Dermis microvascular lymphatic vessel endothelial cell (primary cell): Measurements from ENCODE around the gene CSAD. TPM values are rescaled to one million over a fixed set of nuclear protein-coding genes. Genes with fewer than 3 reads are reported as not detected.
A peak's percentile ranks its signal among the peaks of the same experiment; 100 is the strongest.
"Not testable (repeated sequence)": the region's sequence is repeated elsewhere in the genome, so short reads cannot be mapped to it uniquely, and the experiment has no call there.

Experiments
- DNase-seq, 2 donors: peaks; one replicate each; pipeline versions ENCODE4 v3.0.0 to v3.0.0-alpha.2; 2010; ENCODE audit warnings: low read depth in 2 of 2
- total RNA-seq: library from RNA; depleted of rRNA; stranded (reverse); fragments of >200 nt; gene quantifications from 2 replicates; pipeline ENCODE4 v1.2.1, GENCODE V29; 2014

Gene CSAD
- total RNA-seq, 1 donor from 2014 or later, result 2.6 TPM

DNA sequence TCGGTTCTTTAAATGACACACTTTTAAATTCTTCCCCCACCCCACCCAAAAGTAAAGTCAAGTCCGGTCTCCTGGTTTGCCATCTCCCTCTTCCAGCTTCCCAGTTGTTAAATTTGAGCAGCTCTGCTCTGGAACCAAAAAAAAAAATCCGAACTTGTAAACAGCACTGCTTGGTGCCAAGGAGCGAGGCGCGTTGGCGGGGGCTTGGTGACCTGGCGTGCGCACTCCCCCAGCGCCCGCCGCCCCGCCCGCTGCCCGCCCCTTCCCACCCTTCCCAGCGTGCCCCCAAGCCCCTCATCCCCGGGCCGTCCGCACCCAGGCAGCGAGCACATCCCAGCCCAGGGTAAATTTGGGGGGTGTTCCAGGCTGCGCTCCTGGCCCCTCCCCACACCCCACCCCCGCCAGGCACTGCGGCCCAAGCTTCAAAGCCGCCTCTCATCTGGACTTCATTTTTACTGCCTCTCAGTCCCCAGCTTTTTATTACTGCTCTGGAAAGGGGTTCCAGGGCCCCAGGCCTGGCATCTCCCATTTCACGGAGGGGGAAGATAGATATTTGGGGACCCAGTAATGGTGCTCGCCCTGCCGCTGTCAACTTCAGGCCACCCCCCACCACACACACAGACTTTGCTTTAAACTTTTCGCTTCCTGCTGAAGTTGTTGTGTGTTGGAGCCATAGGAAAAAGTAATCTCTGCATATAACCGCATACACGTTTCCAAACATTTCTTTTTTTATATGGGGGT is 38.0 kb upstream of the CSAD start:
- DNase-seq, result no peak

DNA sequence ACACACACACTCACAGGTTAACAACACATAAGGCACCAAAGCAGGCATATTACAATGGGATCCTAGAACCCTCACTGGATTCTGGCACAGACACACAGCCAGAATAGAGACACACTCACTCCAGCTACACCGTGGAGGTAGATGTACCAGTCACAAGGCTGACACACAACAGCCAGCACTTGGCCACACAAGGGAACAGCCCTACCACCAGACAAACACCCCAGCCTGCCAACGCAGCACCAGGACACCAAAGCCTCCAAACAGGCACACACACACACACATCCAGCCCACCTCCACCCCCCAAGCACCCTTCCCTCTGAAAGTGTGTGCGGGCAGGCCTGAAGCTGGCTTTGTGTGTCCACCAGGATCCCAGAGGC is 37.2 kb upstream of the CSAD start:
- DNase-seq, result no peak

DNA sequence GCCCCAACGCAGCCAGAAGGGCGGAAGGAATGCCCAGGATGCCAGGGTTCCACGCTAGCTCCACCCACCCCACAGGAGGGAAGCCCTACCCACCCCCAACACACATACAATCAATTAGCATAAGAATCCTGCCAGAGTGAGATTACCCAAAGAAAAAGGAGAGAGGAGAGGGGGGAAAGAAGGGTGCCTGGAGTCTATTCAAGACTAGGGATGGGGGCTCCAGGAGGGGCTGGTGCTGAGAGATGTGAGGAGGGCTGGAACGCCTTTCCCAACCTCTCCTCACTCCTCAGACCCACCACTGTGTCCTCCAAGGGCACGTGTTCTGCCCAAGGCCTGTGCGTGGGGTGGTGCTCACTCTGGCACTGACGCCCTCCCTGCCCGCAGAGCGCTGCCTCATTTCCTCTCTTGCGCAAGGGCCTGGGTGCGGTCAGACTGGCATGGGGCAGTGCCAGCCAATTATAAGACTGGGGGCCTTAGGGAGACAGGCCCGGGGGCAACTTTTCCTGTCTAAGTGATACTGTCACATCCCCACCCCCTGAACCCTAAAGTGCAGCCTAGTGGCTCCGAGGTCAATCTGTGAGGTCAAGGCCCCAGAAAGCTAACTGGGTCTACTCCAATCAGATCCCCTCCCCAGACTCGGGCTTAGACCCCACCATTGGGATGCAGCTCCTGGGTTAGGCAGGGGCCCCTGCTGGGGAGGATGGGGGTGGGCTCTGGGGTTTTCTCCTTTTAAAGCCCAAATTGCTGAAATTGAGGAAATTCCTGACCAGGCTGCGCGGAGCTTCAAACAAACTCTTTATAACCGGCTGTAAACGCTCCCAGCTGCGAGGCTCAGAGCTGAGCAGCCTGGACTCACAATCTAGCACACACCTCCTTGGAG is 36.6 kb upstream of the CSAD start:
- DNase-seq, result no peak

DNA sequence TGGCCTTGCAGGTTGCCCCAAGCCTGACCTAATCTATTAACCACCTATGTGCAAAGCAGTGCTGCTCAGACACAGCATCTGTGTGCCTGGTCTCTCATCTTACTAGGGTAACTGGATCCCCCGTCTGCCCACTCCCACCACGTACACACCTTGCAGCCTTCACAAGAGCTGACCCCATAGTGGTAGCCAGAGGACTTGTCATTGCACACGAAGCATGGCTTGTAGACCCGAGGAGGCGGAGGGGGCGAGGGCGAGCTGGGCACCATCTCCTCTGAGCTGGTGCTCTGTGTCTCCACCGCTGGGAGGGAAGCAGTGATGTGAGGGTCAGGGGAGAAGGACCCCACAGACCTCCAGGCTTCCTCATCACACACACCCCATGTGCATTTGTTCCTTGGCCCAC is 34.8 kb upstream of the CSAD start:
- DNase-seq, result no peak

GRCh38 chr12:53214687-53215455 is 34.1 kb upstream of the CSAD start:
- DNase-seq, result peak; percentile 51 to 75

DNA sequence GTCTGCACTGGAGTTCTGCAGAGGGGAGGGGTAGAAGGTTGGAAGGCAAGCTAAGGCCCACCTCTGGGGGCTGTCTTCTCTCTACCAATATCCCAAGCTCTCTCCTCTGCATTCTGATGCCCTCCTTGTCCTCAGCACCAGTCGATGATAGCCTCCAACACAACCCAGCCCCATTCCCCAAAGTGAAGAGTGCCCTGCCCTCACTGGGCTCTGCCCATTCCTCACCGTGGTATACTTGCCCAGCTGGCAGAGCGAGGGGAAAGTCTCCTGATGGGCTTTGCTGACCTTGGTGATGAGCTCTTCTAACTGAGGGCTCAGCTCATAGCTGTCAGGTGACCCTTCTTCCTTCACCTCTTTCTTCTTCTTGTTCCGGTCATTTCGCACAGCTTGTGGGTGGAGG is 33.5 kb upstream of the CSAD start:
- DNase-seq, result no peak

DNA sequence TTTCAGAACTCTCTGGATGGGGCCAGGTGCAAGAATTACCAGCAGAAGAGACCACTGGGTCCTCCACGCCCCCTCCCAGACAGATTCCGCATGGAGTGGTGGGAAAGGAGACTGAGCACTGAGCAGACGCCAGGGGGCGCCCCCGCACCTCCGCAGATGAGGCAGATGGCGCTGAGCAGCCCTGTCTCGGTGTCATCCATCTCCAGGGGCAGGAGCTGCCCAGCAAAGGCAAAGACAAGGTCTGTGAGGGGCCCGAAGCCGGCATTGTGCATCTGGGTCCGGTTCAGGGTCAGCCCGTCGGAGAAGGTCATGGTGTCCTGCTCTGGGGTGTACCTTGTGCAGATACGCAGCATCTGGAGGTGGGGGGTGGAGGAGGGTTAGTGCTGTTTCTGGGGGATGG is 32.6 kb upstream of the CSAD start:
- DNase-seq, result peak; percentile 48 to 80

DNA sequence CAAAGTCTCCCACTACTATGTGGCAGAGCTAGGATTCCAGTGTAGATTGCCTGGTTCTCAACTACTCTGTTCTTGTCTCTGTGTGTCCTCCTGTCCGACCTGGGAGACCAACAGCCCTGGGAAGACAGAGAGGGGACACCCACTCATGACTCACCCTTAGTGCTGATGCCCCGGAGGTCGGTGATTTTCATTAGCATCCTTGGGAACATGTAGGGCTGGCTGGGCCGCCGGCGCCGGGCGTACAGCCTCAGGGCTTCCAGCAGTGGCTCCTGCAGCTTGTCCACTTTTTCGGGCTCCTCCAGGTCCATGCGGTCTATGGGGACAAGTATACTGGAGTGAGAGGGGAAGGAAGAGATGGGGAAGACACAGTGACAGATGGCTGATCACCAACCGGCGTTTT is 32.2 kb upstream of the CSAD start:
- no peak for DNase-seq

- no peak for DNase-seq
Observed at GRCh38 chr12:53211476-53212381, 31.0 kb upstream of the CSAD start.

DNA sequence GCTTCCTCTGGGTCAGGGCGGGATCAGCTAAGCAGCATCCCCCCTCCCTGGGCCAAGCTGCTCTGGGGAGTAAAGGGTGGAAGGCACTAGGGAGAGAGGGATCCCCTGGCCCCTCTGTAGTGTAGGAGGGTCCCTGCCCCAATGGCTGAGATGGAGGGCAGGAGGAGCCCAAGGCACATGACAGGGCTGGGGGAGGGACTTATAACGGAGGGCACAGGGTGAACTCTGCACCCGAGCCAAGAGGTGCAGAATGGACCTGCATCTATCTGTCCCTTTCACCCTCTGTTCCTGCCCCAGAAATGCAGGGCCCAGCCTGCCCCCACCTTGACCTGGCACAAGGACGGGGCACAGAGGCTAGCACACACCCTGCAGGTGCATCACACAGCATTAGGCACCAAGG is 30.1 kb upstream of the CSAD start:
- no peak for DNase-seq

DNA sequence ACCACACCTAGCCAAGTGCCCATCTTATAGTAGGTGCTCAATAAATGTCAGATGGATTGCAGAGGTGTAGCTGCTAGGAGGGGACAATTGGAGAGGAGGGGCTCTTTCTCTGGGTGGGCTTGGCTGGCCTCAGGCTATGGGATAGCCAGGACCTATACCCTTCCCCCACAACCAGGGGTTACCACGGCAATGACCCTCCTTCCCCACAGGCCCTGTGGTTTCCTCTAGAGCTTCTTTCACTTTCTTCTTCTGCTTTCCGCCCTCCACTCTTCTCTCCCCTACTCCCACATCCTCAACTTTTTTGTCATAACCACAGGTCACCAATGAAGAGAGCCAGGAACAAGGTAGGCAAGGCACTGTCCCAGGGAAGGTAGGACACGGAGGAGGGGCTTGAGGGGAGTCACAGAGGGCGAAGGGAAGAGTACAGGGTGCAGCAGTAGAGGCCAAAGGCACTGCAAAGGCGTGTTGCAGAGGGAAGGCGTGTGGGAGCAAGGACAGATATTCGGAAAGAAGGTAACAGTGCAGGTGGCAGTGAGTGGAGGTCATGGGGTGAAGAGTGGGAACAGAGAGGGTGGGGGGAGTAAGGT is 28.2 kb upstream of the CSAD start:
- no peak for DNase-seq

DNA sequence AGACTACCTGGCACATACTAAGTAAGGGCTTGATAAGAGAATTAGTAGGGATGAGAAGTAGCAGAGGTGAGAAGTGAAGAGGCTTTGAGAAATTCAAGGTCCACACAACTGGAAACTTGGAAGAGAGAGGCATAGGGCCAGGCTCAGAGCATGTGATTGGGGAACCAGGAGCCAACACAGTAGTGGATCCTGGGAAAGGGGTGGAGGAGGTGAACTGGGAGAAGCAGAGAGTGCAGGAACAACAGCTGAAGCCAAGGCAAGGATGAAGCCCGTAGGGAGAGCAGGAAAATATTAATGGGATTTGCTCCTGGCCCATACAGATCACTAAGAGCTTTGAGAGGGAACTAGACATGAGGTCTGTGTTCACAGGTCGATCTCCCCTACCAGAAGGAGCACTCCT is 27.7 kb upstream of the CSAD start:
- no peak for DNase-seq

DNA sequence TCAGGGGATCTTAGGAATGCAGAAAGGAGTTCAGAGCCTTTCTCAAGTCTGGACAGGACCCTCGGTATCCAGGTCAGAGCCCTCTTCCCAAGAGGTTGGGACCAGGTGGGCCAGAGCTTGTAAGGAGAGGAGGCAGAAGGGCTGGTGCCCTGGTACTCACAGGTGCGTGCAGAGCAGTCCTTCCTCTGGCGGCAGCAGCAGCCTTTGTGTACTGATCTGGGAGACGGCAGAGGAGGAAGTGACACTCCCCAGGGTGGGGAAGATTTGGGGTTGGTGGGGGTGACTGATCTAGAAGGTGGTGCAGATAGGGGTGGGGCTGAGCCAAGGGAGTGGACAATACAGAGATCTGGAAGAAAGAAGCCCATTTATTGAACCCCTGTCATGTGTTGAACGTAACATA is 26.3 kb upstream of the CSAD start, which contains the start of gene ITGB7:
Gene ITGB7, minus strand, starts transcription at position 210 of the 400 bp plus-strand sequence. CDS start 6,808 bp downstream, outside the sequence.
- no peak for DNase-seq

- DNase-seq, result no peak
Observed at GRCh38 chr12:53205747-53206419, 25.2 kb upstream of the CSAD start.

GRCh38 chr12:53204351-53204750 is 23.6 kb upstream of the CSAD start:
- no peak for DNase-seq

DNA sequence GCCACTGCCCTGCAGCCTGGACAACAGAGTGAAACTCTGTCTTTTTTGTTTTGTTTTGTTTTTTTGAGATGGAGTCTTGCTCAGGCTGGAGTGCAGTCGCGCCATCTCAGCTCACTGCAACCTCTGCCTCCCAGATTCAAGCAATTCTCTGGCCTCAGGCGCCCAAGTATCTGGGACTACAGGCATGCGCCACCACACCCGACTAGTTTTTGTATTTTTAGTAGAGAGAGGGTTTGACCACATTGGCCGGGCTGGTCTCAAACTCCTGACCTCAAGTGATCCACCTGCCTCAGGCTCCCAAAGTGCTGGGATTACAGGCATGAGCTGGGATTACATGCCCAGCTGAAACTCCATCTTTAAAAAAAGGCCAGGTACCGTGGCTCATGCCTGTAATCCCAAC is 21.6 kb upstream of the CSAD start:
- not testable (repeated sequence) for DNase-seq

- no peak for DNase-seq
Observed at GRCh38 chr12:53201639-53202038, 20.9 kb upstream of the CSAD start.

DNA sequence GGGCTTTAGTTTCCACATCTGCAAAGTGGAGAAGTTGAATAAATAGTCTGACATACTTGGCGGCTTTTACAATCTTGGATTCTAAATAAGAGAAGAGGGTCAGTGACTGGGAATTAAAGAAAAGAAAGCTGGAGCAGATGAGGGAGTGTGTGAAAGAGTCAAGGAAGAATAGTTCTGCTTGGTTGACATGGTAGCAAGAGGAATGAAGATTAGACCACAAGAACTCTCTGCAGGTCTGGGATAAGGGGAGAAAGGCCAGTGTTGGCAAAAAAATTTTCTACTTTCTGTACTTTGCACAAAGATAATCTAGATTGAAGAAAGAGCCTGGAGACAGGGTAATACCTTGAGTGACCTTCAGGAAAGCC is 20.4 kb upstream of the CSAD start:
- no peak for DNase-seq

- DNase-seq, result no peak
Observed at GRCh38 chr12:53200458-53201176, 19.9 kb upstream of the CSAD start.

DNA sequence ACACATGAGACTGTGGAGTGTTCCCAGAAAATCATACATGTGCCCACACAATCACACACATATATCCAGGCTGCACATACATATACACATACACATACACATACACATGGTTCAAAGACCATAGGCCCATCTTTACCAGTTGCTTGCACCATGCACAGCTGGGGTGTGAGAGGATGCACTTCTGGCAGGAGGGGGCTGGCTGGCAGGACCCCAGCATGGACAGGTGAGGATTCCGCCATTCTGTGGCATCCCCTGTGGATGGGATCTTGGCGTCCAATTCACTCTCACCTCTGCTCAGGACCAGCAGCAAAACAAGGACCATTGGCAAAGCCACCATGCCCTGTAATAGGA is 19.4 kb upstream of the CSAD start:
- DNase-seq, result no peak
